Neuronal stem cell (in vitro differentiated cells): ENCODE measurements around the gene CGB1.
A peak's percentile ranks its signal among the peaks of the same experiment; 100 is the strongest.
"Not testable (repeated sequence)": the region's sequence is repeated elsewhere in the genome, so short reads cannot be mapped to it uniquely, and the experiment has no call there.

Experiments used
- DNase-seq: peaks from one replicate; pipeline ENCODE4 v3.0.0-alpha.2; 2013; ENCODE audit warnings: low spot score
- H2AFZ ChIP-seq: one replicate; pipeline ENCODE4 v1.6.1; 2013; ENCODE audit warnings: mild to moderate bottlenecking, low read length, inconsistent platforms
- H2AK5ac ChIP-seq: 2 replicates; pipeline ENCODE4 v1.6.1; 2013; ENCODE audit warnings: low read depth, mild to moderate bottlenecking, inconsistent platforms, low read length, moderate library complexity, mixed read lengths
- H2BK120ac ChIP-seq: 2 replicates; pipeline ENCODE4 v1.6.1; 2013; ENCODE audit warnings: low read depth, mild to moderate bottlenecking, inconsistent platforms, low read length, moderate library complexity, mixed read lengths
- H2BK12ac ChIP-seq: one replicate; pipeline ENCODE4 v1.6.1; 2013; ENCODE audit warnings: low read length, inconsistent platforms
- H2BK15ac ChIP-seq: 2 replicates; pipeline ENCODE4 v1.6.1; 2013; ENCODE audit warnings: mild to moderate bottlenecking, low read length, inconsistent platforms, mixed read lengths
- H2BK5ac ChIP-seq: one replicate; pipeline ENCODE4 v1.6.1; 2013; ENCODE audit warnings: inconsistent platforms, mild to moderate bottlenecking, low read length, moderate library complexity
- H3K14ac ChIP-seq: one replicate; pipeline ENCODE4 v1.6.1; 2013; ENCODE audit warnings: low read length, inconsistent platforms
- H3K18ac ChIP-seq: 2 replicates; pipeline ENCODE4 v1.6.1; 2013; ENCODE audit warnings: low read length, inconsistent platforms
- H3K23ac ChIP-seq: 2 replicates; pipeline ENCODE4 v1.6.1; 2013; ENCODE audit warnings: low read depth, mild to moderate bottlenecking, mixed read lengths, low read length, inconsistent platforms; ENCODE audit not compliant: poor library complexity
- H3K27ac ChIP-seq: replicated peaks from 3 replicates; pipeline ENCODE4 v1.5.1; 2013; ENCODE audit warnings: low read length, inconsistent platforms
- H3K27me3 ChIP-seq, 3 experiments: 2 replicates each; pipeline ENCODE4 v1.6.1; 2013; ENCODE audit warnings: low read length in 3 of 3, mild to moderate bottlenecking in 2 of 3, inconsistent platforms in 1 of 3, low read depth in 1 of 3, mixed read lengths in 1 of 3, moderate library complexity in 1 of 3; ENCODE audit not compliant: control insufficient read depth in 3 of 3, insufficient read depth in 3 of 3
- H3K36me3 ChIP-seq, 2 donors: replicated peaks in 1 of 2; 2 replicates each; pipeline ENCODE4 v1.6.1; 2013; ENCODE audit warnings: low read length in 2 of 2; ENCODE audit not compliant: control insufficient read depth in 2 of 2, insufficient read depth in 2 of 2
- H3K4ac ChIP-seq: 2 replicates; pipeline ENCODE4 v1.6.1; 2013; ENCODE audit warnings: inconsistent platforms, mild to moderate bottlenecking, low read length, moderate library complexity
- H3K4me1 ChIP-seq, 2 donors: 1 replicate in 1 of 2; 2 replicates in 1 of 2; pipeline ENCODE4 v1.6.1; 2013; ENCODE audit warnings: low read length in 2 of 2, low read depth in 1 of 2; ENCODE audit not compliant: control insufficient read depth in 2 of 2, insufficient read depth in 1 of 2
- H3K4me2 ChIP-seq: one replicate; pipeline ENCODE4 v1.6.1; 2013; ENCODE audit warnings: mild to moderate bottlenecking, low read length, inconsistent platforms; ENCODE audit not compliant: insufficient read depth, poor library complexity, severe bottlenecking
- H3K4me3 ChIP-seq, 2 donors: 2 replicates each; pipeline ENCODE4 v1.5.1; 2013; ENCODE audit warnings: low read length in 2 of 2, mild to moderate bottlenecking in 2 of 2, inconsistent platforms in 1 of 2, moderate library complexity in 1 of 2
- H3K79me1 ChIP-seq: one replicate; pipeline ENCODE4 v1.6.1; 2013; ENCODE audit warnings: low read depth, mild to moderate bottlenecking, inconsistent platforms, low read length, moderate library complexity
- H3K9ac ChIP-seq: one replicate; pipeline ENCODE4 v1.6.1; 2013; ENCODE audit warnings: mild to moderate bottlenecking, low read depth, low read length, inconsistent platforms; ENCODE audit not compliant: poor library complexity
- H3K9me3 ChIP-seq, 2 donors: replicated peaks in 1 of 2; 2 replicates each; pipeline versions ENCODE3 to v1.6.1; 2013; ENCODE audit warnings: low read length in 2 of 2, mild to moderate bottlenecking in 2 of 2, inconsistent platforms in 1 of 2, low read depth in 1 of 2, mixed read lengths in 1 of 2, moderate library complexity in 1 of 2; ENCODE audit not compliant: control insufficient read depth in 2 of 2, insufficient read depth in 1 of 2
- H4K8ac ChIP-seq: one replicate; pipeline ENCODE4 v1.6.1; 2013; ENCODE audit warnings: low read depth, mild to moderate bottlenecking, inconsistent platforms, low read length, moderate library complexity
- H4K91ac ChIP-seq: one replicate; pipeline ENCODE4 v1.6.1; 2013; ENCODE audit warnings: low read length, low read depth, mild to moderate bottlenecking, inconsistent platforms; ENCODE audit not compliant: poor library complexity
- whole genome bisulfite sequencing, 2 donors: extraction: QIAGEN DNeasy Blood & Tissue Kit; methylation state at CpG; one replicate each; pipeline ENCODE4 v1.1.7; 2013; ENCODE audit warnings: missing lambda C conversion rate in 2 of 2, mixed read lengths in 1 of 2; ENCODE audit not compliant: insufficient read length in 2 of 2, insufficient replicate concordance in 1 of 2; ENCODE audit errors: extremely low coverage in 2 of 2; 5-methylcytosine and 5-hydroxymethylcytosine counted together

CGB1 gene

DNA sequence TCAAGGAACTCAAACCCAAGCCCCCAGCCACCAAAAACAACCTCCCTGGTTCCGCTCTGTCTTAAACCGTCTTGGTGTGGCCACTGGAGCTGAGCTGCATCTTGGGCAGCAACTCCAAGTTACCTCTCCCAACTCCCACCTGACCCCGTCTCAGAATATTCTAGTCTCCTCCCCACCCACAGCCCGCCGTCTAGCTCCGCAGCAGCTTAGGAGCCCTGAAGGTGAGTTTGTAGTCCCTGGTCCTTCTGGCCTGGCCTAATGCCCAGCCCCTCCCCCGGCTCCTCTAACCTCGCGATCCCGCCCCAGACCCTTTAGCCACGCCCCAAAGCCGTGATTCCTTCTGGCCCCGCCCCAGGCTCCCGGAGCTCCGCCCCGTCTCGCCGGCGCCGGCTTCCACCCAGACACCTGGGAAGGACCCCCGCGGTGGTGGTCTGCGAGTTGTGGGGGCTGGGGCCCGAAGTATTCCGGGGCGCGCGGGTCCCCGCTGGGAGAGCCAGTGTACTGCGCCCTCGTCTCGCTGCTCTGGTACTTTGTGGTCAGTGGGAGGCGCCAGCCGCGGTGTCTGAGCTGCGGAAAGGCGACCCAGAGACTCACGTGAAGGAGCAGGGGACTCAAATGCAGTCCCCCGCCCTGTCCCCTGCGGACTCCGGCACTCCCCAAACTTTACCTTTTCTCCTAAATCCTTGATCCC lies 17.3 kb downstream of the CGB1 start:
- Histone ChIP-seq H2BK120ac (no peak overlapping the region), H3K4me3 (peak overlapping the region in 1 of 2 donors; percentile 60), H2AK5ac (no peak overlapping the region), H3K36me3 (peaks cover 15 to 26% of the 10 kb centered on the region in 2 donors), H2AFZ (no peak overlapping the region), H2BK15ac (no peak overlapping the region), H3K14ac (no peak overlapping the region), H3K79me1 (no peaks in the 10 kb centered on the region), H4K8ac (no peak overlapping the region), H2BK5ac (no peak overlapping the region), H3K23ac (no peak overlapping the region), H3K9ac (no peak overlapping the region), H3K9me3 (no peaks in the 10 kb centered on the region), H3K18ac (peak overlapping the region; percentile 57), H3K4ac (no peak overlapping the region), H2BK12ac (no peak overlapping the region), H3K4me2 (peak overlapping the region; percentile 31), H3K4me1 (peaks cover 9% of the 10 kb centered on the region in 2 donors), H4K91ac (no peak overlapping the region), H3K27me3 (peaks cover 0 to 25% (median 0%) of the 10 kb centered on the region in 3 experiments), H3K27ac (no peak overlapping the region)
- DNase-seq, result no peak
- no CpG with 5 or more reads among the region's 41 CpGs for WGBS, 2 donors

DNA sequence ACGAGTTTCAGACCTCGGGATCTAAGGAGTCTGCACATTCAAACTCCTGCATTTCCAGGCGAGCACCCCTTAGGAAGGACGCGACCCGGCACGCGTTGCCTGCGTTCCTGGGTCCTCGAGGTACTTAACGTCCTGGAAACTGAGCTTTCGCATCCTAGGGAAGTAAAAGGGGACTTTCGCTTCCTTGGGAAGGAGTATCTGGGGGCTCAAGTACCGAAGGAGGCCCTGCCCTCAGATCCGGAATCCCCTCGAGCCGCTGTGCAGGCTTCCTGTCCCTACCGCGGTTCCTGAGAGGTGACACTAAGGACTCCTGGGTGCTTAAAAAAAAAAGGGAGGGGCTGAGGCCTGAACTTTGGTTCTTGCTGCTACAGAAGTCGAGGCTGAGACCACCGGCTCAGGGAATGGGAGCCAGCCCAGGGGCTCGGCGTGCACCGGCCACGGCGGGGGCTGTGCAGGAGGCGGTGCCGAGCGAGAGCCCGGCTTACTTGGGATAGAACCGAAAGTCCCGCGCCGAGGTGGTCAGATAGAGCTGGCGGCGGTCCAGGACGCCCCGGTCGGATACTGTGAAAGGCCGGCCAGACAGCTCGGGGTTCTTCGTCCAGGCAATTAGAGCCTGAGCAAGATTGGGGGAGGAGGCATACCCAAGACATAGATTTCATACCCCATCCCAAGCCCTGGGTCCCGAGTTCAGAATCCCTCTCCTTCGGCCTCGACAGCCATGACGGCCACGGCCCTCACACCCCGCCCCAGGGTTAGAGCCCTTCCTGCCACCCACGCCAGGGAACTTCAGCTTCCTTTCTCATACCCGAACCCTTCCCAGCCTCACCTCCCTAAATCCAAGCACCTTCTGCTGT lies 18.1 kb downstream of the CGB1 start:
- Histone ChIP-seq H3K27me3 (peaks cover 0 to 25% (median 0%) of the 10 kb centered on the region in 3 experiments), H3K18ac (peak overlapping the region; percentile 15), H2BK5ac (peak overlapping the region; percentile 75), H2AK5ac (peak overlapping the region; percentile 37), H3K36me3 (peaks cover 15 to 33% of the 10 kb centered on the region in 2 donors), H3K4me2 (peak overlapping the region; percentile 23)
- H3K9ac ChIP-seq, H4K91ac ChIP-seq, H2BK15ac ChIP-seq, H2BK12ac ChIP-seq, H4K8ac ChIP-seq, H3K4ac ChIP-seq, H3K23ac ChIP-seq, H2BK120ac ChIP-seq, H3K27ac ChIP-seq, H3K4me3 ChIP-seq, H3K9me3 ChIP-seq, H3K14ac ChIP-seq, H3K4me1 ChIP-seq, H3K79me1 ChIP-seq, H2AFZ ChIP-seq, DNase-seq: not testable (repeated sequence)
- no CpG with 5 or more reads among the region's 50 CpGs for WGBS, 2 donors

DNA sequence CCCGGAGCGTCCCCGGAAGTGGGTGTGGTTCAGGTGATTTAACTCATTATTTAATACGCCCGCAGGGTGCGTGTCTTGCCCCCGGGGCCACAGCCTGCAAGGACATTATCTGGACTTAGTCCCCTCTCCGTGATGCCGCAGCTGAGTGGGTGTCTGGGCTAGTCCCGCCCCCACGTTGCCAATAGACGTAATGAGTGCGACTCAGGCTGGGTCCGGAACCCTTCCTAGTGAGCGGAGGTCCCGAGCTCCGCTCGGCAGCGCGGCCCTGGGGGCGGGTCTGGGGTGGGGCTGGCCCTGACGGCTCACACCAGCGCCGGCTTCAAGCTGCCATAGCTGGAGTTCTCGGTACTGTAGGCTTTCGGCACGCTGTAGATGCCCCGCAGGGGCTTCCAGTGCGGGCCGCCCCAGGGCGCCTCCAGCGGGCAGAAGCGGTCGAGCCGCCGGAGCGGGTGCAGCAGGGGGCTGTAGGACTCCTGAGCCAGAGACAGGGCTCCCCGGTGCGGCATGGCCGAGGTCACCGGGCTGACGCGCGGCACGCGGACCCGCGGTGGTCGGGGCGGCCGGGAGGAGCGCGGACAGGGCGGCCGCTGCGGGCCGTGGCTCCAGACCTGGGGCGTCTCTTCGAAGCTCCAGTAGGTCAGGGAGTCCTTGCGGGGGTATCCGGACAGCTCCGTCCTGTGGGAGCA lies 18.9 kb downstream of the CGB1 start:
- Histone ChIP-seq H3K14ac (peak overlapping the region; percentile 71), H2AFZ (no peak overlapping the region), H2AK5ac (peak overlapping the region; percentile 37), H3K4ac (no peak overlapping the region), H3K4me1 (peaks cover 9% of the 10 kb centered on the region in 2 donors), H3K9me3 (no peaks in the 10 kb centered on the region), H2BK120ac (no peak overlapping the region), H3K9ac (peak overlapping the region; percentile 24), H3K18ac (peak overlapping the region; percentile 15), H3K27ac (no peak overlapping the region), H3K36me3 (peaks cover 15 to 39% of the 10 kb centered on the region in 2 donors), H3K4me3 (peak overlapping the region in 1 of 2 donors; percentile 72), H3K79me1 (no peaks in the 10 kb centered on the region), H4K91ac (no peak overlapping the region), H3K23ac (peak overlapping the region; percentile 91), H4K8ac (no peak overlapping the region), H2BK15ac (no peak overlapping the region), H2BK12ac (no peak overlapping the region), H3K4me2 (peak overlapping the region; percentile 57), H3K27me3 (peaks cover 0 to 25% (median 0%) of the 10 kb centered on the region in 3 experiments), H2BK5ac (peak overlapping the region; percentile 75)
- no peak for DNase-seq
- no CpG with 5 or more reads among the region's 62 CpGs for WGBS, 2 donors
